ENCODE results near the gene CD2. TPM values are rescaled to one million over a fixed set of nuclear protein-coding genes. Genes with fewer than 3 reads are reported as not detected.

Gene CD2
- total RNA-seq, 2 experiments from 2014 or later, result 150 to 151 TPM

- peak in 7 of 14 experiments; percentile 31 to 81 (median 65) for DNase-seq
- H3K4me3 Mint-ChIP-seq, result peak overlapping the region; percentile 81
- peaks cover 100% of the 10 kb centered on the region for H3K4me1 Mint-ChIP-seq (ENCODE audit: low read depth)
- TF ChIP-seq CTCF (IDR thresholded peaks at IDR 0.05), result no peak
- H3K36me3 Mint-ChIP-seq (ENCODE audit: low read depth), result peaks cover 81% of the 10 kb centered on the region
- POLR2A ChIA-PET, result interaction anchor here (3.0 to 15.0 kb wide), 6 partner anchors 11 to 293 kb away, joined by 8 to 412 read pairs (median 169); partner anchors contain the start of genes CD2 and TTF2
- H3K27me3 Mint-ChIP-seq, result no peaks in the 10 kb centered on the region
- Histone ChIP-seq H3K9me3 (ENCODE audit: control insufficient read depth in 1 of 2, insufficient read depth in 1 of 2, low read length in 2 of 2) (no peaks in the 10 kb centered on the region), H3K4me1 (ENCODE audit: insufficient read depth, low read length) (peaks cover 97% of the 10 kb centered on the region), H3K27ac (ENCODE audit: low read depth in 1 of 2, low read length in 2 of 2) (peak overlapping the region; percentile 88 to 89), H3K36me3 (ENCODE audit: insufficient read depth, low read length) (peaks cover 76% of the 10 kb centered on the region), H3K4me3 (ENCODE audit: low read length) (no peak overlapping the region), H3K27me3 (ENCODE audit: control insufficient read depth in 1 of 2, insufficient read depth in 2 of 2, low read length in 2 of 2) (no peaks in the 10 kb centered on the region)
- no peaks in the 10 kb centered on the region for H3K9me3 Mint-ChIP-seq
- CTCF ChIA-PET, result interaction anchor here (2.0 to 6.0 kb wide), 3 partner anchors 12 to 49 kb away, joined by 5 to 56 read pairs (median 10); partner anchors contain the start of gene CD2
- peak overlapping the region; percentile 99 for H3K27ac Mint-ChIP-seq
- peak; percentile 40 for ATAC-seq (ENCODE audit: poor library complexity)
- intact Hi-C loops (cut with DNase I, micrococcal nuclease), result loop anchor here in 1 of 2 experiments (10.0 kb wide), 2 partner anchors 168 to 288 kb away; no protein-coding TSS in a partner anchor
Observed at GRCh38 chr1:116766616-116767469, 12.6 kb downstream of the CD2 start.

GRCh38 chr1:116767782-116768382 lies 13.7 kb downstream of the CD2 start:
- peaks cover 65% of the 10 kb centered on the region for H3K36me3 ChIP-seq (ENCODE audit: insufficient read depth, low read length)
- H3K4me1 ChIP-seq (ENCODE audit: insufficient read depth, low read length), result peaks cover 91% of the 10 kb centered on the region

More at GRCh38 chr1:116767782-116768382, 13.7 kb downstream of the CD2 start:
- peak in 1 of 14 experiments; percentile 13 for DNase-seq
- ATAC-seq (ENCODE audit: poor library complexity), result no peak
- H3K27me3 ChIP-seq (ENCODE audit: control insufficient read depth in 1 of 2, insufficient read depth in 2 of 2, low read length in 2 of 2), result no peaks in the 10 kb centered on the region
- no peak for TF ChIP-seq CTCF (IDR thresholded peaks at IDR 0.05)
- Mint-ChIP-seq H3K9me3 (no peaks in the 10 kb centered on the region), H3K36me3 (ENCODE audit: low read depth) (peaks cover 70% of the 10 kb centered on the region), H3K27me3 (no peaks in the 10 kb centered on the region), H3K4me1 (ENCODE audit: low read depth) (peaks cover 100% of the 10 kb centered on the region), H3K27ac (peak overlapping the region; percentile 99), H3K4me3 (peak overlapping the region; percentile 66)
- H3K9me3 ChIP-seq (ENCODE audit: control insufficient read depth in 1 of 2, insufficient read depth in 1 of 2, low read length in 2 of 2), result no peaks in the 10 kb centered on the region
- no peak overlapping the region for H3K4me3 ChIP-seq (ENCODE audit: low read length)
- H3K27ac ChIP-seq (ENCODE audit: low read depth in 1 of 2, low read length in 2 of 2), result peak overlapping the region; percentile 88 to 89
- intact Hi-C loops (cut with DNase I, micrococcal nuclease), result loop anchor here in 1 of 2 experiments (10.0 kb wide), 2 partner anchors 167 to 287 kb away; no protein-coding TSS in a partner anchor
- POLR2A ChIA-PET, result interaction anchor here (2.2 to 15.0 kb wide), 7 partner anchors 10 to 292 kb away, joined by 8 to 412 read pairs (median 103); partner anchors contain the start of genes CD2 and TTF2
- CTCF ChIA-PET, result interaction anchor here (1.4 to 6.3 kb wide), 6 partner anchors 13 to 219 kb away, joined by 4 to 62 read pairs (median 9); partner anchors contain the start of gene CD2
